M059J (cell line): ENCODE data around the gene XXYLT1. TPM values are rescaled to one million over a fixed set of nuclear protein-coding genes. Genes with fewer than 3 reads are reported as not detected.

Experiments
- DNase-seq: peaks from one replicate; pipeline ENCODE4 v3.0.0-alpha.2; 2012; ENCODE audit warnings: low read depth
- total RNA-seq: library from RNA; depleted of rRNA; stranded (reverse); fragments of >200 nt; shearing (Covaris generic); gene quantifications from 2 replicates; pipeline ENCODE4 v1.2.3, GENCODE V29; 2014

Gene XXYLT1
- total RNA-seq, 1 experiment from 2014 or later: 53.8 TPM

DNA sequence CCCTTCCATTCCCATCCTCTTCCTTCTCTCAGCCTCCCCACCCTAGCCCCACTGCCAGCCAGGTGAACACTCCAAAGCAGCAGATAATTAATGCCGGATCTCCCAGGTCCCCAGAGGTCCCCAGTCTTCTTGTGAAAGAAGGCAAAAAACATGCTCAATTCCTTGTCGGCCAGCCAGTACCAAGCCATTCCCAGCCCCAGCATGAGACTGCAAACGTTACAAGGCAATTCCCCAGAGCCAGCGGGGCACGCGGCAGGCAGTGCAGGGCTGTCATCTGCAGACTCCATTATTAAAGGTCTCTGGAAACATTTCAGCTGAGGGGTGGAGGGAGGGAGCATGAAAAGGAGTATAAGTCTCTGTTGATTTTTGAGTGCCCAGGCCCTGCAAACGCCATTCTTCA is 117.8 kb downstream of the XXYLT1 start:
- no peak for DNase-seq

- peak; percentile 83 for DNase-seq
Measured at GRCh38 chr3:195151866-195152541, 119.0 kb downstream of the XXYLT1 start.

DNA sequence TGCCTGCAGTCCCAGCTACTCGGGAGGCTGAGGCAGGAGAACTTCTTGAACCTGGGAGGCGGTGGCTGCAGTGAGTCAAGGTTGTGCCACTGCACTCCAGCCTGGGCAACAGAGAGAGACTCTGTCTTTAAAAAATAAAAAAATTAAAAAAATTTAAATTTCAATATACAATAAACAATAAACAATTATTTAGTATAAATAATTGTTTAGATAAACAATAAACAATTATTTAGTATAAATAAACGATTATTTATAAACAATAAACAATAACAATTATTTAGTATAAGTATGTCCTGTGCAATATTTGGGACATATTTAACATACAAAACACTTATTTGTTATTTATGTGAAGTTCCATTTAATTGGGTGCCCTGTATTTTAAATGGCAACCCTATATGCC is 119.6 kb downstream of the XXYLT1 start:
- DNase-seq: no peak

DNA sequence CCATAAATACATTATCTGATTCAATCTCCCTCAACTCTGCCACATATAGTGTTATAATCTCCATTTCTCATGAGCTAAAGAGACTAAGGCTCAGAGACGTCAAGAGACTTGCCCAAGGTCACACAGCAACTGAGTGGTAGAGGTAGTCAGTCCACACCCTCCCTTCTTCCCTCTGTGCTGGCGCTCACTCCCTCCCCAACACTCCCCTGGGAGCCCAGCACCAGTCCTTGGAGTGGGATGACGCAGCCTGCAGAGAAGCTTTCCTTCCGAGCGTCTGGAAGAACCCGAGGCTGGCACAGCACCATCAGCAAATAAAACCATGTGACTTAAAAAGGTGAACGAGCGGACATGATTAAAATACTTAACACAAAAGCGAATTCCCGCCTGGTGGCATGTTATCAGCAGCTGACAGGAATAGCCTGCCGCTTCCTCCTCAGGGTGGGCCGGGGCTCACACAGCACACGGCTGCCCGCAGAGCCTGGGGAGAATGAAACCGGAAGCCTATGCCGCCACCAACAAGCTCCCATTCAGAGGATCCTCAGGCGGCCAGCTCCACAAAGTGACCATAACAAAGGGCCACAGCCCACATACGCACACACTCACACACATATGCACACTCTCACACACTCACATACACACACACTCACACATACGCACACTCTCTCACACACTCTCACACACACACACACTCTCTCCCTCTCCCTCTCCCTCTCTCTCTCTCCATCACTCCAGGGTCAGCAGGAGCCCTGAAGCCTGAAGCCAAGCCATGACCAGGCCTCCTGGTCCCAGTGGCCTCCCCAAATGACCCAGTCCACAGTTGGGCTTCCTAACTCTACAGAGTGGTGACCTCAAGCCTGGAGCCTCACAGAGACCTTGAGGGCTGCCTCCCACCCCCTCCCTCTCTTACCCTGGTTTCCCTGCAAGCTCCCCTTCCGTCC is 120.5 kb downstream of the XXYLT1 start:
- no peak for DNase-seq

DNA sequence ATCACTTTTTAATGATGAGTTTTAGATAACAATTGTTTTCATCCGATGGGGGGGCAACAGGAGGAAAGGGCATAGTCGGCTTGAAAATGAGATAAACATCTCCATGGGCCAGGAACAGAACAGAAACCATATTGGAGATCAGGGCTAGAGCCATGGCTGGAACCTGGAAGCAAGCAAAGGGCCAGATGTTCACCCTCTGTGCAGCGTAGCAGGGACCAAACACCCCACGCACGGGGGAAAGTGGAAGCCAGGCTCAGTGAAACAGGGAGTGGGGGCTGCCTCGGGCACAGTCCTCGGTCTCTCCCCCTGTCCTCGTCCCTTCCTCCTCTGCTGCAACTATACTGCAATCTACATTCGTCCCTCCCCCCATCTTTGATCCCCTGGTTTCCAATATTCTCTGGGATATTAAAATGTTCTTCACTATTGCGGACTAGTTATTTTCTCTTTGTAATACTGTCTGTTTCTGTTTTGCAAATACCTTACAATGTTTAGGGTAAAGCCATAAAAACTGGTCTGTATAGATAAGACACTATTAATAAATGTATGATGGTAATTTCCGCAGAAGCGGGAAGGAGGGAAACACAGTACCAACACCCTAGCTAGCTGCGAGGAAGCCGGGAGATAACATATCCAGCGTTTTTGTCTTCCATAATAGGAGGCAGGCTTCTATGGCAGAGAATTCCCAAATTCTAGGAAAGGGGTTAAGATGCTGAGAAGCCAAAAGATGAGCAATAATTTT is 121.5 kb downstream of the XXYLT1 start:
- DNase-seq: no peak

- no peak for DNase-seq
Measured at GRCh38 chr3:195148549-195148948, 122.4 kb downstream of the XXYLT1 start.

- DNase-seq: peak; percentile 26
Measured at GRCh38 chr3:195147649-195148080, 123.3 kb downstream of the XXYLT1 start.

DNA sequence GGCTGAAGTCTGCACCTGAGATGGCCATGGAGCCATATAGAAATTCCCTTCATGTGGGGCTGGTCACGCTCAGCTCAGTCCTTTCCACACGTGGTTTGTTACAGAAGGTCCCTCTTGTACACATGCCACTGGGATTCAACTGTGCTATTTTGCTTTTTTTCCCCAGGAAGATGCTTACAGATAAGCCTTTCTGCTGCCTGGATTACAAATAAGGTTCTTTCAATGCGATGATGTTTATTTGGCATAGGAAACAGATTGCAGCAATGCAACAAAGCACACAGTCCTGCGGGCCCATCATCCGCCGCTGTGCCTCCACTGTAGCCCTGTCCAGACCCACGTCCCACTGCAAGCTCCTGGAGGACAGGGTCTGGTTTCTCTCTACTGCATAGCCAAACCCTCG is 124.8 kb downstream of the XXYLT1 start:
- DNase-seq: no peak

- no peak for DNase-seq
Measured at GRCh38 chr3:195145579-195145978, 125.4 kb downstream of the XXYLT1 start.

- DNase-seq: no peak
Measured at GRCh38 chr3:195143221-195143620, 127.7 kb downstream of the XXYLT1 start.

DNA sequence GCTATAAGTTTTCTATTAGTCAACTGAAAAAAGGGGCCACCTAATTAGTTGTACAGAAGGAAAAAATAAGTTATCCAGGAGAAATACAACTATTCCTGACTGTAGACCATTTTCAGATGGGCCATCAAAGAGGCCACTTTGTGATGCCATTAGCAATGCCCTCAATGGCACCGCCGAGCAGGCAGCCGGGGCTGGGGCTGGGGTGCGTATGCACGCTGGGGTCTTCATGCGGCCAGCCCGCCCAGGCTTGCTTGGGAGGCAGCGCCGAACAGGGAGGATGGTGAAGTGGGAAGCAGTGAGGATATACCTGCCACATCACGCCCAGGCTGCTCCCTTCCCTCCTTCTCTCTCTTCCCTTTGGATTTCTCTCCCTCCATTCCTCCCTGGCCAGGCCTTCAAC is 128.4 kb downstream of the XXYLT1 start:
- DNase-seq: no peak

DNA sequence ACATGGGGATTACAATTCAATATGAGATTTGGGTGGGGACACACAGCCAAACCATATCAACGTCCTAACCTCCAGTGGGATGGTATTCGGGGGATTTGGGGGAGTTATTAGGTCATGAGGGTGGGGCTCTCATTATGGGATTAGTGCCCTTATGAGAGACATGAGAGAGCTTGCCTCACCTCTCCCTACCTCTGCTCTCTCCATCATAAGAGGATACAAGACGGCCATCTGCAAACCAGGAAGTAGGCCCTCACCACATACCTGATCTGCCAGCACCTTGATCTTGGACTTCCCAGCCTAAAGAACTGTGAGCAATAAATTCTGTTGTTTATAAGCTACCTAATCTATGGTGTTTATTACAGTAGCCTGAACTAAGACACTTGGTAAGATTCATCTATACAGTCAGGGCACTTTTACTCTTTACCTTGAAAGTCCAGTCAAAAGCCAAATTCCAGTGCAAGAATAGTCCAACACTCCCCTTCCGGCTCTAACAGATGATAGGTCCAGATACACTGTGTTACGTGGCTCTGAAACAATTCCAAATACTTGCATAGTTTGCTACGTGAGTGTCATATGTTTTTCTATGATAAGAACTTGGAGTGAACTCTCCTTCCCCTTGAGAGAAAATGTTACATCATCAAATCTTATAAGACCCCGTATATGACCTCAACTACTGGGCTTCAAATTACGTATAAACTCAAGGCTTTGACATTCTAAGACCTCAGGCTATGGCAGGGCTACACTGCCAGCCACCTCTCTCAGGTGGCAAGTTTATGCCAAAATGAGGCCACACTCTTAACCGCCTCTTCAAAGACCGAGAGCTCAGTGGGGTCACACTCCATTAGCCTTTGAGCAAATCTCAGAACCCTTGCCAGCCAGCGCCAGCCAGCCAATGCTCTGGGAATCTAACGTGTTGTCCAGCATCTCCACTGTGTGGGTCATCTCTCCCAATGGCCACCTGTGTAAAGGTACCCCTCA is 129.9 kb downstream of the XXYLT1 start:
- no peak for DNase-seq

GRCh38 chr3:195140410-195140809 is 130.5 kb downstream of the XXYLT1 start:
- DNase-seq: no peak

- peak; percentile 63 for DNase-seq
Measured at GRCh38 chr3:195139876-195140240, 131.1 kb downstream of the XXYLT1 start.

DNA sequence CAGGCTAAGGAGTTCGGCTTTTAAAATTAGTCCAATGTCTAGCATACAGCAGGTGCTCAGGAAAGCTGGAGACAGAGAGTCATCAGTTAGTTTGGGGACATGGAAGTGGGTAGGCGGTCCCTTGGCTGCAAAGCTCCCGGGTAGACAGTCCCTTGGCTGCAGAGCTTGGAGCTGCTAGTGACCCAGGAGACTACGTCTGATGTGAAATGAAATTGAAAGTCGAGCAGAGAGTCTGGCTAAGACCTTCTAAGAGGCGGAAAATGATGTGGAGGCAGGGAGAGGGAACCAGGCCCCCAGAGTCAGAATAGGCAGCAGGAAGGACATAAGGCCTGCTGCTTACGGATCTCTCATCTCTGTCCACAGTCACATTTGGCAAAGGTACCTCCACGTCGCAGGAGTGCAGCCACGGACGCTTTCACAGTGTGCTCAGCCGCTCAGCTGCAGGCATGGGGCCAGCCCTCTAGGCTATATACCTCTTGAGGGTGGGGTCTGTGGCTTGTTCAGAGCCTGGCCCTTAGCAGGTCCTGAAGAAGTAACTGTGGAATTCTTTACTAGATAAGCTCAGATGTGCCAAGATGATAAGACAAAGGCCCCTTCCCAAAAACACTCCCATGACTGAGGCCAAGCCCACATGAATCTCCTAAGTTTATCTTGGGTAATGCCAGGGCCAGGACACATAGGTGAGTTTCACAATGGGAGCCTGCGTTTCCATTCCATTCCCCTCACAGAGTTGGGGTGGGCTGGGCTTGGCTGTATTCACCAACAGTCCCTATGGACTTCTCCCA is 131.7 kb downstream of the XXYLT1 start:
- DNase-seq: no peak

- no peak for DNase-seq
Measured at GRCh38 chr3:195137638-195138588, 133.0 kb downstream of the XXYLT1 start.

GRCh38 chr3:195135917-195136316 is 135.0 kb downstream of the XXYLT1 start:
- no peak for DNase-seq

DNA sequence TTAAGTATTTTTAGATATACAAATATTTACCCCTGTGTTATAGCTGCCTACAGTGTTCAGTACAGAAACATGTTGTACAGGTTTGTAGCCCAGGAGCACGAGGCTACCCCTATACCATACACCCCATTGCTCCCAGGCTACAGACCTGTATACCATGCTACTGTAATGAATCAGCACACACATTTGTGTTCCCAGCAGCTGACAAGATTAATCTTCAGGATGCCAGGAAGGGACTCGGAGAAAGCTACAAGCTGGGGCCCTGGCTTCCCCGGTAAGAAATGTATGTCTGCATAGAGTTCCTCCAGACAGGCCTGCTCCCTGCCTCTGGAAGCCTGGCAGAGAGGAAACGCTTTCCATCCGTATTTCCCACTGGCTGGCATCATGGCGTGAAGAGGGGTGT is 136.5 kb downstream of the XXYLT1 start:
- no peak for DNase-seq

- no peak for DNase-seq
Measured at GRCh38 chr3:195133462-195133861, 137.5 kb downstream of the XXYLT1 start.
